HL-60 (cell line): ENCODE measurements around the gene CCDC15.

ENCODE experiments used
- DNase-seq, 2 experiments: peaks; one replicate each; pipeline ENCODE4 v3.0.0-alpha.2; 2010 to 2020; ENCODE audit warnings: low read depth in 1 of 2, low spot score in 1 of 2
- H3K27ac ChIP-seq: fragments of 250-450 bp; sonication (Bioruptor Pico); replicated peaks from 2 replicates; pipeline ENCODE4 v1.5.1; 2020; ENCODE audit warnings: mild to moderate bottlenecking, moderate library complexity
- H3K27me3 ChIP-seq: fragments of 250-450 bp; sonication (Bioruptor Pico); 2 replicates; pipeline ENCODE4 v1.5.1; 2021; ENCODE audit warnings: mild to moderate bottlenecking, moderate library complexity; ENCODE audit not compliant: insufficient read depth, poor library complexity, severe bottlenecking
- H3K4me3 ChIP-seq: replicated peaks from 2 replicates; pipeline ENCODE4 v1.5.1; 2011; ENCODE audit warnings: mild to moderate bottlenecking, control low read depth, low read length; ENCODE audit not compliant: insufficient read depth
- CTCF ChIP-seq: IDR thresholded peaks from one replicate; pipeline ENCODE4 v1.5.1; 2011; ENCODE audit warnings: low read length, control low read depth, inconsistent platforms; ENCODE audit not compliant: insufficient read depth
- GABPA ChIP-seq: IDR thresholded peaks from 2 replicates; pipeline ENCODE4 v1.6.1; 2012; ENCODE audit warnings: low read depth
- POLR2AphosphoS5 ChIP-seq: IDR thresholded peaks from 2 replicates; pipeline ENCODE4 v1.6.1; 2012; ENCODE audit warnings: low read depth
- REST ChIP-seq: IDR thresholded peaks from 2 replicates; pipeline ENCODE4 v1.6.1; 2012; ENCODE audit warnings: low read depth; ENCODE audit not compliant: insufficient replicate concordance
- SPI1 ChIP-seq: IDR thresholded peaks from 2 replicates; pipeline ENCODE4 v1.6.1; 2012; ENCODE audit warnings: low read depth, mild to moderate bottlenecking, borderline replicate concordance

Gene CCDC15

GRCh38 chr11:124935548-124936514 lies 18.2 kb upstream of the CCDC15 start, which contains the start of gene HEPACAM:
HEPACAM (minus strand) TSS chr11:124936047; CDS start chr11:124936006, 41 bp downstream.
- Histone ChIP-seq H3K27ac (no peak within 1 kb of the TSS), H3K4me3 (no peak within 1 kb of the TSS), H3K27me3 (peaks cover 4% of the 10 kb centered on the region)
- DNase-seq: no peak
- TF ChIP-seq CTCF: no peak
- no peak for TF ChIP-seq REST
- TF ChIP-seq POLR2AphosphoS5: no peak
- no peak for TF ChIP-seq GABPA
- TF ChIP-seq SPI1: no peak

GRCh38 chr11:124937336-124937935 lies 16.6 kb upstream of the CCDC15 start:
- Histone ChIP-seq H3K27me3 (peaks cover 4% of the 10 kb centered on the region), H3K4me3 (no peak overlapping the region), H3K27ac (no peak overlapping the region)
- TF ChIP-seq POLR2AphosphoS5: no peak
- TF ChIP-seq CTCF: no peak
- no peak for TF ChIP-seq GABPA
- DNase-seq: no peak

- H3K27ac ChIP-seq: no peak overlapping the region
- TF ChIP-seq POLR2AphosphoS5 (no peak), GABPA (no peak), REST (no peak), SPI1 (no peak), CTCF (no peak)
- DNase-seq: no peak
- H3K27me3 ChIP-seq: peaks cover 4% of the 10 kb centered on the region
- H3K4me3 ChIP-seq: no peak overlapping the region
Measured at GRCh38 chr11:124938206-124938765, 15.7 kb upstream of the CCDC15 start.
